Epithelial cell of esophagus (primary cell): ENCODE measurements around the gene HPSE2.

Source experiments
- DNase-seq: peaks from one replicate; pipeline ENCODE4 v3.0.0; 2010; ENCODE audit warnings: low read depth
- H3K4me3 ChIP-seq: 2 replicates; pipeline ENCODE4 v1.5.1; 2011; ENCODE audit warnings: mild to moderate bottlenecking, low read length, control low read depth
- TF ChIP-seq, protein P1 (sequence below): IDR thresholded peaks from 2 replicates; pipeline ENCODE4 v1.5.1; 2011; ENCODE audit warnings: low read depth, mild to moderate bottlenecking, low read length, control low read depth, inconsistent platforms; ENCODE audit not compliant: insufficient read depth; ENCODE audit errors: missing control alignments

Gene HPSE2

DNA sequence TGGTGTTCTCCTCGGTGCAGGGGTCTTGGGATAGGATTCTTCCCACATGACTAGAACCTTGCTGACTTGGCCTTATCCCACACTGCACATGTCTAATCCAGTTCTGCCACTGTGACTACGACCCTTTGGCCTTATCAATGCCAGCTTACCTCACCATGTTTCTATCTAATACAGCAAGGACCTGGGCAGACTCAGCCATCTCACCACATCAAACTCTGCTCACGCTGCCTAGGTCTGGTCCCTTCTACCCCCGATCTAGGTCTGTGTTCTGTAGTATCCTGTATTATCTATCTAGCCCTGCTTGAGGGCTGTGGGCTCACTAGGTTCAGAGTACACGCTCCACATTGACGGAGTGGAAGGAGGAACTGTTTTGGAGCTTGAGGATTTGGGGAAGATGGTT lies 282.4 kb downstream of the HPSE2 start:
- no peak overlapping the region for H3K4me3 ChIP-seq
- TF ChIP-seq, protein P1, sequence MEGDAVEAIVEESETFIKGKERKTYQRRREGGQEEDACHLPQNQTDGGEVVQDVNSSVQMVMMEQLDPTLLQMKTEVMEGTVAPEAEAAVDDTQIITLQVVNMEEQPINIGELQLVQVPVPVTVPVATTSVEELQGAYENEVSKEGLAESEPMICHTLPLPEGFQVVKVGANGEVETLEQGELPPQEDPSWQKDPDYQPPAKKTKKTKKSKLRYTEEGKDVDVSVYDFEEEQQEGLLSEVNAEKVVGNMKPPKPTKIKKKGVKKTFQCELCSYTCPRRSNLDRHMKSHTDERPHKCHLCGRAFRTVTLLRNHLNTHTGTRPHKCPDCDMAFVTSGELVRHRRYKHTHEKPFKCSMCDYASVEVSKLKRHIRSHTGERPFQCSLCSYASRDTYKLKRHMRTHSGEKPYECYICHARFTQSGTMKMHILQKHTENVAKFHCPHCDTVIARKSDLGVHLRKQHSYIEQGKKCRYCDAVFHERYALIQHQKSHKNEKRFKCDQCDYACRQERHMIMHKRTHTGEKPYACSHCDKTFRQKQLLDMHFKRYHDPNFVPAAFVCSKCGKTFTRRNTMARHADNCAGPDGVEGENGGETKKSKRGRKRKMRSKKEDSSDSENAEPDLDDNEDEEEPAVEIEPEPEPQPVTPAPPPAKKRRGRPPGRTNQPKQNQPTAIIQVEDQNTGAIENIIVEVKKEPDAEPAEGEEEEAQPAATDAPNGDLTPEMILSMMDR = no peak
- no peak for DNase-seq

DNA sequence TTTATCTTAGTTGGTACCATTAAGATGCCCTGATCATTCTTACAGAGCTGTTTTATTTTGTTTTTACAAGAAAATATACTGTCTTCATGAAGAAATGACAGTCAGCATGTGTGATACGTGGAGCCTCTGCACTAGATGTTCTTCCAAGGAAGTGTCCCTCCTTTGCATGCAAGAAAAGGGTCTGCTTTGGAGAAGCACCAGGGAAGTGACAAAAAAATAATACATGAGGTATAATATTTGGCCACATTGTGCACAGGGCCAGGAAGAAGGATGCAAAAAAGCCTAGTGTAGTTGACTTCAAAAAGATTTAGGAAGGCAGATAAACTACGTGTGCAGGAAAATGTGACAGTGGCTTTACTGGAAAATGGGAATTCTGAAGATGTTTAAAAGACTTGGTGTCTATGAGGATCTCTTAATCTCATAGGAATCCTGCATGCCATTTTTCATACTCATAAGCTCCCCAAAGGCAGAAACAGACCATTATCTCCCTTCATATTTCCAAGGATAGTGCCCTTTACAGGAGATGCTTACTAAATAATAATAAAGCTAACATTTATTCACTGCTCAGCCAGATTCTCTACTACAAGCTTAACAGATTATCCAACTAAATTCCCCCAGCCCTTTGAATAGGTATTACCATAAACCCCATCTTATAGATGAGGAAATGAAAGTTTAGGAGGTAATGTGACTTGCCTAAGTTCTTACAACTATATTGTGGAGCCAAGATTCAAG lies 284.2 kb downstream of the HPSE2 start:
- TF ChIP-seq, protein P1 = no peak
- no peak overlapping the region for H3K4me3 ChIP-seq
- no peak for DNase-seq

DNA sequence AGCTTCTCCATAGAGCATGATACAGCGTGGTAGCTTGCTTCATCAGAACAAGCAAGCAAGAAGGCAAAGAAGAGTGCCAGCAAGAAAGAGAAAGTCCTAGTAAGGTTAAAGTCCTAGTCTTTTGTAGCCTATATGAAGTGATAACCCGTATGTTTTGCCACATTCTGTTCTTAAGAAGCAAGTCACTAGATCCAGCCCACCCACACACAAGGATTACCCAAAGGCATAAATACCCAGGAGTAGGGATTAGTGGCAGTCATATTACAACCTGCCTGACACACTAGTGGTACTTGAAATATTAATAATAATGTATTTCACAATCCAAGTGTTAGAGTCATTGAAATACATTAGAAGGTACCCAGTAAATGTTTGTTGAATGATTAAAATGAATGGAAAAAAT lies 285.5 kb downstream of the HPSE2 start:
- TF ChIP-seq, protein P1 = no peak
- peak; percentile 41 for DNase-seq

DNA sequence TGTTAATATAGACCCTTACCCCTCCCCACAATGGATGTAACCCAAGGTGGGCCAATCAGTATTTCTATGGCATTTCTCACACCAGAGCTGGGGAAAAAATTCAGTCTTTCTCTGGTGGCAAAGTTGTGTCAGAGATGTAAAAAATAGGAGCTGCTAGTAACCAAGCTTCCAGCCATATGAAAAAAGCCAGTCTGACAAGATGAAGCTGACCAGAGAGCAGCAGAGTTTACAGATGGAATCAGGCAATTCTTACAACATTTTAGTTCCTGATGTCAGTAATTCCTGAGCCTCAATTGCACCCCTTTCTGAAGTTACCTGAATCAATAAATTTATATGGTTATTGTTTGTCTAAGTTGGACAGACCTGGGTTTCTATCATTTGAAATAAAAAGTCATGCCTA lies 286.3 kb downstream of the HPSE2 start:
- H3K4me3 ChIP-seq = no peak overlapping the region
- TF ChIP-seq, protein P1 = no peak
- DNase-seq = no peak

More for the DNA sequence above, 285.5 kb downstream of the HPSE2 start:
- no peak overlapping the region for H3K4me3 ChIP-seq

DNA sequence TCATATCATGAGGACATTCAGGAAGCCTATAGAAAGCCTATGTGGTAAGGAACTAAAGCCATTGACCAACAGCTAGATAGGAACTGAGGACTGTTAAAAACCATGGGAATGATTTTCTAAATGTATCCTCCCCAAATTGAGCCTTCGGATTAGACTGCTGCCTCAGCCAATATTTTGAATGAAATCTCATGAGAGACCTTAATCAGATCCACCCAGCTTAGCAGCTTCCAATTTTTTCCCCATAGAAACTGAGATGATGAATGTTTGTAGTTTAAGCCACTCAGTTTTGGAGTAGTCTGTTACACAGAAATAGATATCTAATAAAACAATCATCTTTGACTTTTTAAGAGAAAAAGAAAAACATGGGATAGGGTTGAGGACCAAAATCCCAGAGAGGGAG lies 292.0 kb downstream of the HPSE2 start:
- DNase-seq = no peak
- no peak overlapping the region for H3K4me3 ChIP-seq
- TF ChIP-seq, protein P1 = no peak

DNA sequence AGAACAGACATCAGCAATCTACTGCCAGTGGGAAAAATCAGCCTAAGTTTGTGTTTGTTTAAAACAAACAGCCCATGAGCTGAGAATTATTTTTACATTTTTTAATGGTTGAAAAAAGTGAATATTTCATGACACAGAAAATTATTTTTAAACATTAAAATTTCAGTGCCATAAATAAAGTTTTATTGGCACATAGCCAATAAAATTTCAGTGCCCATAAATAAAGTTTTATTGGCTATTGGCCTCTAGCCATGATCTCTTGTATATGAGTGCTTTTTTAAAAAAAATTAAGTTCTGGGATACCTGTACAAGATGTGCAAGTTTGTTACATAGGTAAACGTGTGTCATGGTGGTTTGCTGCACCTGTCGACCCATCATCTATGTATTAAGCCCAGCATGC lies 305.9 kb downstream of the HPSE2 start:
- TF ChIP-seq, protein P1 = no peak
- DNase-seq = no peak
- no peak overlapping the region for H3K4me3 ChIP-seq

DNA sequence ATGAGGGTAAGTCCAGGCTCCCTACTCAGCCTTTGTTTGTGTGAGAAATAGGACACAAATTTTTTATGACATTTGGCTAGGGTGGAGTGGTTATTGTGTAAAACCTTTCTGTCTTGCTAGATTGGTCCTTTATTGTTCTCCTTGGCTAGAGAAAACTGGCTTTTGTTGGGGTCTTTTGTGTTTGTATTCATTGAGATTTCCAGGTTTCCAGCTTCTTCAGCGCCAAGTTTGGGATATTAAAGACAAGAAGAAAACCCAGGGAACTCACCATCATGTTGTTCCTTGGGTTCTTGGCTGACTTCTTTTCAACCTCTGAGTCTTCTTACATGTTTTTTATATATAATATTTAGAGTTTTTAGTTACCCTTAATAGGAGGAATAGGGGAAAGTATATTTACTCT lies 310.0 kb downstream of the HPSE2 start:
- no peak for DNase-seq
- no peak overlapping the region for H3K4me3 ChIP-seq
- TF ChIP-seq, protein P1 = no peak
